HG02840 (cell line): ENCODE results near the gene ESYT2.

Experiments
- ATAC-seq: cut with Tn5 transposase; IDR thresholded peaks from one replicate; pipeline ENCODE4 v1.9.1; 2021; ENCODE audit warnings: mild to moderate bottlenecking, moderate library complexity, moderate number of reproducible peaks; ENCODE audit not compliant: unreplicated experiment, low FRiP score

ESYT2 gene

GRCh38 chr7:158827411-158828132, 1.7 kb downstream of the ESYT2 start:
- no peak for ATAC-seq

- ATAC-seq: no peak
These were observed 3.5 kb downstream of the ESYT2 start for GRCh38 chr7:158825628-158826289.

GRCh38 chr7:158824028-158824427, 5.3 kb downstream of the ESYT2 start:
- peak; percentile 56 for ATAC-seq

GRCh38 chr7:158821171-158822031, 7.9 kb downstream of the ESYT2 start:
- ATAC-seq: no peak

- no peak for ATAC-seq
These were observed 8.7 kb downstream of the ESYT2 start for GRCh38 chr7:158820656-158821055.

- no peak for ATAC-seq
These were observed 9.6 kb downstream of the ESYT2 start for GRCh38 chr7:158819571-158820203.

- peak; percentile 79 for ATAC-seq
These were observed 10.7 kb downstream of the ESYT2 start for GRCh38 chr7:158818325-158819213.

- ATAC-seq: no peak
These were observed 12.3 kb downstream of the ESYT2 start for GRCh38 chr7:158816995-158817394.

GRCh38 chr7:158816271-158816670, 13.0 kb downstream of the ESYT2 start:
- ATAC-seq: no peak

GRCh38 chr7:158815800-158816128, 13.5 kb downstream of the ESYT2 start:
- no peak for ATAC-seq

- ATAC-seq: no peak
These were observed 14.1 kb downstream of the ESYT2 start for GRCh38 chr7:158815083-158815799.

GRCh38 chr7:158814637-158815036, 14.7 kb downstream of the ESYT2 start:
- peak; percentile 38 for ATAC-seq

- ATAC-seq: no peak
These were observed 16.6 kb downstream of the ESYT2 start for GRCh38 chr7:158812684-158813083.

GRCh38 chr7:158811894-158812293, 17.4 kb downstream of the ESYT2 start:
- no peak for ATAC-seq

- no peak for ATAC-seq
These were observed 17.8 kb downstream of the ESYT2 start for GRCh38 chr7:158811461-158811860.

GRCh38 chr7:158810846-158811245, 18.5 kb downstream of the ESYT2 start:
- no peak for ATAC-seq

- ATAC-seq: peak; percentile 85
These were observed 19.7 kb downstream of the ESYT2 start for GRCh38 chr7:158809596-158809995.

GRCh38 chr7:158808126-158808525, 21.2 kb downstream of the ESYT2 start:
- no peak for ATAC-seq

- ATAC-seq: no peak
These were observed 23.4 kb downstream of the ESYT2 start for GRCh38 chr7:158805937-158806336.
